ENCODE results near the gene C2orf72.

- TF ChIP-seq CTCF (IDR thresholded peaks at IDR 0.05) (no peak), POLR2AphosphoS5 (IDR thresholded peaks at IDR 0.05) (no peak), POLR2A (IDR thresholded peaks at IDR 0.05) (no peak), EP300 (IDR thresholded peaks at IDR 0.05) (no peak)
These were observed 21.6 kb downstream of the C2orf72 start for GRCh38 chr2:231058761-231059550.

All from sigmoid colon (tissue), 4 donors.